GM21447 (cell line): ENCODE measurements around the gene SERTAD2.

Source experiments
- ATAC-seq: cut with Tn5 transposase; IDR thresholded peaks from one replicate; pipeline ENCODE4 v1.9.1; 2021; ENCODE audit not compliant: unreplicated experiment

Gene SERTAD2

GRCh38 chr2:64653109-64654062, at the start of gene SERTAD2:
SERTAD2 (minus strand) TSS chr2:64653913; CDS start chr2:64636871, 17,042 bp downstream.
- peak; percentile 60 for ATAC-seq

- ATAC-seq: no peak
These were observed 46.6 kb upstream of the SERTAD2 start for GRCh38 chr2:64700133-64700809.

DNA sequence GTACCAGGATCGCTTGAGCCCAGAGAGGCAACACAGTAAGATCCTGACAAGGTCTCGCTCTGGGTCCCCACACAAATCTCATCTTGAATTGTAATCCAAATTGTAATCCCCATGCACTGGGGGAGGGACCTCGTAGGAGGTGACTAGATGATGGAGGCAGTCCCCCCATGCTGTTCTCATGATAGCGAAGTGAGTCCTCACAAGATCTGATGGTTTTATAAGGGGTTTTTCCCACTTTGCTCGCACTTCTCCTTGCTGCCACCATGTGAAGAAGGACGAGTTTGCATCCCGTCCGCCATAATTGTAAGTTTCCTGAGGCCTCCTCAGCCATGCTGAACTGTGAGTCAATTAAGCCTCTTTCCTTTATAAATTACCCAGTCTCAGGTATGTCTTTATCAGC, 46.0 kb upstream of the SERTAD2 start:
- ATAC-seq: no peak

DNA sequence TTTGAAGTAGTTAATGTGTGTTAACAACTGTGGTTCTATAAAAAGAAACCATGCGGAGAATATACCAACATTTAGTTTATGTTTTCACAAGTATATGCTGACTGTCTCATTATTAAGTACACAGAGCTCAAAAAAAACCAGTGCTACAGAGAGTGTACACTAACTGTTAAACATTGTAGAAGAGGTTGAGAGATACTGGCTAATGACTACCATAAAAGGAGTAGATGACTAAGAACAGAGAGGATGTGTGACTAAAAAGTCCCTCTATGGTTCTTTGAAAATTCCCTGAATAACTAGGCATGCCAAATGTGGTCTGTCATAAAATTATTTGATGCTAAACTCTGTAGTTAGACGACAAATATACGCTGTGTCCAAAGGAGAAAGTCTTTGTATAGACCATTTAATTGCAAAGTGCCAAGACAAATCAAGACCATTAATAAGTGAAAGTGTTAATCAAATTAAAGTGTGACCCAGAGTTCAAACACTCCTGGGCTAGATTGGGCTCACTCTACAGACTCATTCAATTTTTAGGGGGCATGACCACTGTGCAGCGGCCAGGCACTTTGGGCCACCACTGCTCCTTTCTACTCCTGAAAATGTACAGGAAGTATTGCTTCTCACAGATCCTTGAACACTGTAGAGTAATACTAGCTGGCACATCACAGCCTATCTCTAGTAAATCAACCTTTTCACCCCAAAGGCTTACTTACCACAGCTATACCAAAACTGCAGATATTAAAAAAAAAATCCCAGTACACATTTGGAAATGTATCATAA, 45.1 kb upstream of the SERTAD2 start:
- peak; percentile 88 for ATAC-seq

DNA sequence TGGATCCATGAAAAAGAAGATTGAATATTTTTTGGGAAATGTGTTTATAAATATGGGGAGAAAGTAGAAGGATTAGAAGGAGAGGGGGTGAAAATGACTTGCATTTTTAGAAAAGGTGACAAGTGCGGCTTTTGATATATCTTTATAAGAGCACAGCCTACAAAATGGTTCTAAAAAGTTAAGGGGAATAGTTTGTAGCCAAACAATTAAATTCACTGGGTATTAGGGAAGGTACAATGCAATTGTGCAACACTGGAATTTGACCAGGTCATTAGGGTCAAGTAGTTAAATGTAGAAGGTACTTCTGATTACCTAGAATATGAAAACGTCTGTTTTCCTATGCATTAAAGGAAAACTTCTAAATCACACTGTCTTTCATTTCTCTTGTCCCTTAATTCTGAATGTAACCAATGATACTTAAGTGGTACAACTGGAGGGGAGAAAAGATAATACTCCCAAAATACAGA, 44.5 kb upstream of the SERTAD2 start:
- no peak for ATAC-seq

DNA sequence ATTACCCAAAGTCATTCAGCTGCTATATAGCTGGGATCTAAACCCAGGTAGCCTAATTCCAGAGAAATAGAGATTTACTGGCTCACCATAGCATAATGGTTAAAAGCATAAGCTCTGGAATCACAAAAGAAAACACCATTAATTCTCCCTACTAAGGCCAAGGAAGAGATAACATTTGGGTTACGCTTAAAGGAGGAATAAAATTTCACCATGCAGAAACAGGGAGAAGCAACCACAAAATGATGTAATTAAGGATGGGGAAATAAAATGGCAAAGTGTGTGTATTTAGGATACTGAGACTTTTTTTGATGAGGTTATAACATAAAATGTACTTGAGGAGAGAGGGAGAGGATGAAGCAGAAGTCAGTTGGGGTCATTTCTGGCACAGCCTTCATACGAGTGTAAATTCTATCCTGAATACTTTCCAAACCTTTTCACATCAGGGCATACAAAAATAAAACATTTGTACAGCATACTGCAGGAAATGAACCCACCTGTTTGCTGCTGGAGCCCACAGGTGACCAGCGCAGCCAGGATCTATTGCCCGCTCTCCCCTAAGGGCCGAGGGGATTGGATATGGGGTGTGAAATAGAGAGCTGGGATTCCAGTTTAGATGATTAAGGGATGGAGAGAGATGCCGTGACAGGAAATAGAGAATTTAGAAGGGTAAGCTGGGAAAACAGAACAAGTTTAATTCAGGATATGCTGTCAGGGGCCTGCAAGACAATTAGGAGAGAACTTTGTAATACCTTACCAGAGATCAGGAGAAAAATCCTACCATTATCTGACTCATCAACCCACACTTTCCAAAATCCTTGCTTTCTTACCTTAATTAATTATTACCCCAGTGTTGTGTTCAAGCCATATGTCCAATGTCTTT, 43.8 kb upstream of the SERTAD2 start:
- ATAC-seq: no peak

- ATAC-seq: no peak
These were observed 42.9 kb upstream of the SERTAD2 start for GRCh38 chr2:64696636-64697035.

GRCh38 chr2:64695721-64696261, 42.1 kb upstream of the SERTAD2 start:
- no peak for ATAC-seq

DNA sequence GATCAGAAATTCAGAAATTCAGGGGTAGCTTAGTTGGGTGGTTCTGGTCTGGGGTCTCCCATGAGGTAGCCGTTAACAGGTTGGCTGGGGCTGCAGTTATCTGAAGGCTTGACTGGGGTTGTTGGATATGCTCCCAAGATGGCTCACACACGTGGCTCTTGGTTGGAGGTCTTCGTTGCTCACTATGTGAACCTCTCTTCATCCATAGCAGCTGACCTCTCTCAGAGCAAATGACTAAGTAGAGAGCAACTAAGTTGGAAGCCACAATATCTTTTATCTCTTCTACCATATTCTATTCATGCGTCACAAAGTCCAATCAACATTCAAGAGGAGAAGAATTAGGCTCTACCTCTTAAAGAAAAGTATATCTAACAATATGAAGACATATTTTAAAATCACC, 38.7 kb upstream of the SERTAD2 start:
- ATAC-seq: no peak

GRCh38 chr2:64688909-64689308, 35.2 kb upstream of the SERTAD2 start:
- no peak for ATAC-seq

- ATAC-seq: no peak
These were observed 32.7 kb upstream of the SERTAD2 start for GRCh38 chr2:64686283-64686956.

GRCh38 chr2:64685430-64685829, 31.7 kb upstream of the SERTAD2 start:
- ATAC-seq: no peak

DNA sequence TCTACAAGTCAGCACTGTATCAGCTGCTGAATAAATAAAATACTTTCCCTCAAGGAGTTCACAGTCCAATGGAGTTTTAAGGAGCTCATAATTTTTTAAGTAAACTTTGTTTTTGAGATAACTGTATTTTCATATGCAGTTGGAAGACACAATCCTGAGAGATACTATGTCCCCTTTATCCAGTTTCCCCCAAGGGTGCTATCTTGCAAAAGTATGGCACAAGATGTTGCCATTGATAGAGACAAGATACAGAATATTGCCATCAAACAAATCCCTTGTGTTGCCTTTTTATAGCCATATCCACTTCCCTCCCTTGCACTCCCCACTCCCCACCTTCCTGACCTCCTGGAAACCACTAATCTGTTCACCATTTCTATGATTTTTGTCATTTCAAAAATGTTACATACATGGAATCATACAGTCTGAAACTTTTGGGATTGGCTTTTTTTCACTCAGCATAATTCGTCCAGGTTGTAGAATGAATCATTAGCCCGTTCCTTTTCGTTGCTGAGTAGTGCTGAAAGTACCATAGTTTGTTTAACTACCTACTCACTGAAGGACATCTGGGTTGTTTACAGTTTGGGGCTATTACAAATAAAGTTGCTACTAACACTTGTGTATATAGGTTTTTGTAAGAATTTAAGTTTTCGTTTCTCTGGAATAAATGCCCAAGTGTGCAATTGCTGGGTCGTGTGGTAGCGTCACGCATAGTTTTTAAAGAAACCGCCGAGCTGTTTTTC, 30.2 kb upstream of the SERTAD2 start:
- ATAC-seq: no peak

GRCh38 chr2:64681479-64681967, 27.8 kb upstream of the SERTAD2 start:
- no peak for ATAC-seq

- ATAC-seq: no peak
These were observed 26.1 kb upstream of the SERTAD2 start for GRCh38 chr2:64679673-64680425.

DNA sequence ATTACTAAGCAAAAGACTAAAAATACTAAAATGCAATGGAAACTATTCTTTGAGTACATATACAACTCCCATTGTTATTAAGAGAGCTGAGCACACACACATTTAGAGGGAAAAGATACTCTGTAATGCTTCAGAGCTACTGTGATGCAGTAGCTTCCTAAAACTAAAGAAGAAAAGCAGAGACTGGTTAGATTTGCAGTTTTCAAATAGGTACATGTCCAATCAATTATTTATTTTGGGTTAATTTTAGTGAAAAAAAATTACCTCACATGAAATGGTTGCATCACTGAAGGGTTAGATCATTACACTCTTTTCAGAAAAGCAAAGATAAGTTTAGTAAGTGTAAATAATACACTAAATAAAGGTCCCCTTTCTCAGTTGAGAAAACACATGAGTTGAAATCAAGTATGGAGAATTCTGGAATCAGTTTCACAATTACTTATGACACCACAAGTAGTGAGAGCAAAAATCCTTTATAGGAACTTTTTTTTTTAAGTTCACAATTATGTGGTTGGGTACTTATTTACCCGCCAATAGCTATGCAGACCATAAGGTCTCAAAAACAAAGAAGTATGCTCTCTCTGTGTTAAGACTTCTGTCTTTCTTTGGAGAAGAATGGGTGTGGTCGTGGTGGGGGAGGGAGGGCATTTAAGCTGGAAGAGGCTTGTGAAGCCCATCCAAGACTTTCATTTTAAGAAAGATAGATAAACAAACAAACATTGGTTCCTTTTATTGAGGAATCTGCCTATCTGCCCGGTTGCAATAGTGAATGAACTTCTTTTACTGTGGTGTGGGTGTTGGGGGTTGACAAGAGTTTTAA, 25.3 kb upstream of the SERTAD2 start:
- ATAC-seq: no peak

- no peak for ATAC-seq
These were observed 23.8 kb upstream of the SERTAD2 start for GRCh38 chr2:64677530-64677929.
